ENCODE data around the gene CLTRN.

GRCh38 chrX:15619053-15619755, 45.4 kb downstream of the CLTRN start:
- TF ChIP-seq CTCF (IDR thresholded peaks at IDR 0.05; ENCODE audit: extremely low read depth in 1 of 2, insufficient read depth in 1 of 2, low read depth in 1 of 2, low read length in 2 of 2), result no peak
- TF ChIP-seq EZH2 (IDR thresholded peaks at IDR 0.05; ENCODE audit: borderline replicate concordance, low read depth, low read length, severe bottlenecking), result no peak
